Vagina (tissue), 2 donors: Measurements from ENCODE around the gene SCN9A.

Source experiments
- POLR2A ChIP-seq, 2 donors: fragments of 450-650 bp; IDR thresholded peaks; one replicate each; pipeline ENCODE4 v1.6.1; 2017; ENCODE audit warnings: antibody characterized with exemption in 2 of 2, mild to moderate bottlenecking in 2 of 2, moderate library complexity in 2 of 2
- POLR2AphosphoS5 ChIP-seq, 2 donors: sonication (generic); formaldehyde crosslinking; IDR thresholded peaks; one replicate each; pipeline ENCODE4 v1.9.0; 2017; ENCODE audit warnings: antibody characterized with exemption in 2 of 2, mild to moderate bottlenecking in 2 of 2, low read depth in 1 of 2; ENCODE audit not compliant: insufficient read depth in 1 of 2

DNA sequence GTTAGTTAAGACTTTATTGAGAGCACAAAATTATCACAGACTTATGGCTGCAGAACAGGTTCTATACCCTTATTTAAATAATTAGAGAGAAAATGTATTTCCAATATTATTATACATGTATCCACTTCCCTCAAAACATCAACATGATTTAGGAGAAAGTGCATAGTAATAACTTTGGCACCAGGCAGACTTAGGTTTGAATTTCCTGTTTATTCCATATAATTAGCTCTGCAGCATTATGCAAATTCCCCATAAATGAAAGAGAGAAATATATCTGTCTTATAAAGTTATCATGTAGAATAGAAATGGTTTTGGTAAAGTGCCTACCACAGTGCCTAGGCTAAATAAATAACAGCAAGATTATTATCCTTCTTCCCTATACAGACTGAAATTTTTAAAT, 15.3 kb downstream of the SCN9A start:
- no peak for TF ChIP-seq POLR2AphosphoS5 (IDR thresholded peaks at IDR 0.05; ENCODE audit: insufficient read depth in 1 of 2, low read depth in 1 of 2)
- no peak for TF ChIP-seq POLR2A (IDR thresholded peaks at IDR 0.05)
